SK-N-MC (cell line): Measurements from ENCODE around the gene MRC2.

ENCODE experiments used
- EZH2 ChIP-seq: fragments of 200-600 bp; sonication (generic); IDR thresholded peaks from one replicate; pipeline ENCODE4 v1.6.1; 2017; ENCODE audit warnings: antibody characterized with exemption
- FOXP2 ChIP-seq: optimal IDR thresholded peaks from 2 replicates; pipeline ENCODE3; 2011; ENCODE audit warnings: mild to moderate bottlenecking, moderate library complexity; ENCODE audit not compliant: insufficient read depth; ENCODE audit errors: extremely low read length, control extremely low read depth

DNA sequence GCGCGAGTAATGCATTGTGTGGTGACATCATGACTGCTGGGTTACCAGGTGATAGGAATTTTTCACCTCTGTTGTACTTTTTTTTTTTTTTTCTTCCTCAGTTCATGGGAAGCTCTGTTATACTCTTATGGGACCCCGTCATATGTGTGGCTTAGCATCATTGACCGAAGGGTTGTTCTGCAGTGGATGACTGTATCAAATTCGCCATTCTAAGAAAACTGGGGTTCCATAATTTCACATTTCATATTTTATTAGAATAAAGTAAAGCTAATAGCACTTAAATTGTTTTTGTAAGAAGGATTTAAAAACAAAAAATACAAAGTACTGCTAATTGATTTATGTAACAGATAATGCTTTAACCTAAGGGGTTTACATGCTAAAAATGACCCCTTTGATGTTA is 32.0 kb upstream of the MRC2 start:
- TF ChIP-seq EZH2 (no peak), FOXP2 (no peak)
